Stomach (tissue), 9 donors: ENCODE data around the gene CACNG6. TPM values are rescaled to one million over a fixed set of nuclear protein-coding genes. Genes with fewer than 3 reads are reported as not detected.
"Not testable (repeated sequence)": the region's sequence is repeated elsewhere in the genome, so short reads cannot be mapped to it uniquely, and the experiment has no call there.

Experiments used
- DNase-seq, 2 donors: peaks; one replicate each; pipeline versions ENCODE4 v3.0.0 to v3.0.0-alpha.2; 2013 to 2019
- H3K27ac ChIP-seq, 5 donors: fragments of 200-600 bp in 4 of 5; sonication (generic) in 4 of 5; one replicate each; pipeline ENCODE4 v1.5.1; 2013 to 2019; ENCODE audit warnings: mild to moderate bottlenecking in 1 of 5, moderate library complexity in 1 of 5
- H3K27me3 ChIP-seq, 3 donors: fragments of 200-600 bp; sonication (generic); one replicate each; pipeline ENCODE4 v1.5.1; 2017 to 2019; ENCODE audit warnings: mixed run types in 1 of 3
- H3K36me3 ChIP-seq, 4 donors: fragments of 200-600 bp; sonication (generic); 1 replicate in 3 of 4; 2 replicates in 1 of 4; pipeline ENCODE4 v1.5.1; 2016 to 2019
- H3K4me1 ChIP-seq, 4 donors: fragments of 200-600 bp; sonication (generic); one replicate each; pipeline ENCODE4 v1.5.1; 2016 to 2019
- H3K4me3 ChIP-seq, 4 donors: fragments of 200-600 bp; sonication (generic) in 3 of 4; one replicate each; pipeline ENCODE4 v1.5.1; 2016 to 2019; ENCODE audit warnings: mild to moderate bottlenecking in 1 of 4
- H3K9me3 ChIP-seq, 4 donors: fragments of 200-600 bp; sonication (generic); one replicate each; pipeline ENCODE4 v1.5.1; 2016 to 2019
- EP300 ChIP-seq: sonication (generic); formaldehyde crosslinking; IDR thresholded peaks from one replicate; pipeline ENCODE4 v1.6.1; 2017; ENCODE audit warnings: antibody characterized with exemption
- POLR2A ChIP-seq, 4 donors: fragments of 450-650 bp; IDR thresholded peaks; one replicate each; pipeline ENCODE4 v1.6.1; 2016; ENCODE audit warnings: antibody characterized with exemption in 4 of 4, control low read depth in 2 of 4, mild to moderate bottlenecking in 1 of 4, moderate library complexity in 1 of 4
- POLR2AphosphoS5 ChIP-seq, 3 donors: sonication (generic); formaldehyde crosslinking; IDR thresholded peaks; one replicate each; pipeline ENCODE4 v1.6.1; 2016; ENCODE audit warnings: antibody characterized with exemption in 3 of 3
- WGBS, 5 donors: extraction: QIAGEN DNeasy Blood & Tissue Kit in 3 of 5; methylation state at CpG; one replicate each; pipeline versions ENCODE4 v1.1.5 to v1.1.7; 2013 to 2018; 5-methylcytosine and 5-hydroxymethylcytosine counted together
- intact Hi-C: fragments of 100-400 bp; cut with DNase I; formaldehyde crosslinking; loops from one replicate; pipeline ENCODE4 v1.15.1; 2023; ENCODE audit warnings: low total_unique reads
- polyA plus RNA-seq, 3 donors: library from polyadenylated mRNA; stranded (reverse); fragments of 200-250 nt; gene quantifications; one replicate each; pipeline ENCODE4 v1.2.3, GENCODE V29; 2013
- total RNA-seq, 5 donors: library from RNA; depleted of rRNA; stranded (reverse); fragments of >200 nt; gene quantifications; one replicate each; pipeline versions ENCODE4 v1.1.0 to v1.2.3, GENCODE V29; 2014 to 2016
- TF ChIP-seq, protein P1 (sequence below), 7 experiments: fragments of 450-650 bp in 4 of 7; fragments of 200-600 bp in 3 of 7; sonication (generic) in 3 of 7; IDR thresholded peaks; one replicate each; pipeline ENCODE4 v1.5.1; 2016 to 2019; ENCODE audit warnings: antibody characterized with exemption in 7 of 7, control low read depth in 2 of 7, mild to moderate bottlenecking in 1 of 7
- donor health status: healthy with polysubstance abuse.
- donor health status: Bipolar disorder and iron deficiency.
- donor health status: healthy.

CACNG6 gene
- total and polyA plus RNA-seq, 8 donors = 0.13 to 0.58 (median 0.46) TPM; not detected in 5

DNA sequence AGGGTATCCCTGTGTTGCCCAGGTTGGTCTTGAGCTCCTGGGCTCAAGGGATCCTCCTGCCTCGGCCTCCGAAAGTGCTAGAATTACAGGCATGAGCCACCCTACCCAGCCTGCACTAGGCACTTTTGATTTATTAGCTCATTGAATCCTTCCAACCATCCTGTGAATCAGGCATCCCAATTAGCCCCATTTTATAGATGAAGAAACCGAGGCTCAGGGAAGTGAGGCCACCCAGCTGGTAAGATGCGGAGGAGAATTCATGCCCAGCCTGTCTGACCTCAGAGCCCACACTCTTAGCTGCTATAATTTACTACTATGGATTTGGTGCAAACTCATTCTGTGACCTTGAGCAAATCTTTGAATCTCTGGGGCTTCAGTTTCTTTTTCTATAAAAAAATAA, 46.5 kb upstream of the CACNG6 start:
- H3K9me3 ChIP-seq = peaks cover 0 to 9% (median 7%) of the 10 kb centered on the region in 4 donors
- H3K4me1 ChIP-seq = peaks cover 0 to 8% (median 0%) of the 10 kb centered on the region in 4 donors
- TF ChIP-seq POLR2A (IDR thresholded peaks at IDR 0.05) (no peak), POLR2AphosphoS5 (IDR thresholded peaks at IDR 0.05) (no peak), EP300 (no peak)
- TF ChIP-seq, protein P1, sequence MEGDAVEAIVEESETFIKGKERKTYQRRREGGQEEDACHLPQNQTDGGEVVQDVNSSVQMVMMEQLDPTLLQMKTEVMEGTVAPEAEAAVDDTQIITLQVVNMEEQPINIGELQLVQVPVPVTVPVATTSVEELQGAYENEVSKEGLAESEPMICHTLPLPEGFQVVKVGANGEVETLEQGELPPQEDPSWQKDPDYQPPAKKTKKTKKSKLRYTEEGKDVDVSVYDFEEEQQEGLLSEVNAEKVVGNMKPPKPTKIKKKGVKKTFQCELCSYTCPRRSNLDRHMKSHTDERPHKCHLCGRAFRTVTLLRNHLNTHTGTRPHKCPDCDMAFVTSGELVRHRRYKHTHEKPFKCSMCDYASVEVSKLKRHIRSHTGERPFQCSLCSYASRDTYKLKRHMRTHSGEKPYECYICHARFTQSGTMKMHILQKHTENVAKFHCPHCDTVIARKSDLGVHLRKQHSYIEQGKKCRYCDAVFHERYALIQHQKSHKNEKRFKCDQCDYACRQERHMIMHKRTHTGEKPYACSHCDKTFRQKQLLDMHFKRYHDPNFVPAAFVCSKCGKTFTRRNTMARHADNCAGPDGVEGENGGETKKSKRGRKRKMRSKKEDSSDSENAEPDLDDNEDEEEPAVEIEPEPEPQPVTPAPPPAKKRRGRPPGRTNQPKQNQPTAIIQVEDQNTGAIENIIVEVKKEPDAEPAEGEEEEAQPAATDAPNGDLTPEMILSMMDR (IDR thresholded peaks at IDR 0.05) = no peak
- intact Hi-C loops = no loop called here
- no peak for DNase-seq
- peaks cover 18 to 89% (median 54%) of the 10 kb centered on the region in 3 donors for H3K27me3 ChIP-seq
- H3K4me3 ChIP-seq = no peak overlapping the region
- no peaks in the 10 kb centered on the region for H3K36me3 ChIP-seq
- 84 to 93% (median 90%) methylated on average over 4 of the region's 4 CpGs for WGBS, 5 donors
- no peak overlapping the region for H3K27ac ChIP-seq

DNA sequence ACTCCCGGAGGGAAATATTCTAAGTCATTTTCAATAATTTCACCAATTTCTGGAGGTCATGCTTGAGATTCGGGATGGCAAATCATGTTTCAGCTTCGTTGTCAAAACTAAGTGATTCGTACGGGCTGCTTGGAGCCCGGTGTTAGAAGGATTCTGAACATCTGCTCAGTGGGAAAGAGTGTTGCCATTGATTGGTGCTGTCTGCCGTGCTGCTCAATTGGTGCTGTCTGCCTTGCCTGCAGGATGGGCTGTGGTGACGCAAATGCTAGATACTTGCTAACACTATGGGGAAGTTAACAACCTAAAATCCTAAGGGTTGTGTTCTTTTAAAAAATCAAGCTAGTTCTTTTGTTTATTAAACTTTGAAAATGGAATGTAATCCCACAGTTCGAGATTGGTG, 46.0 kb upstream of the CACNG6 start:
- TF ChIP-seq POLR2A (IDR thresholded peaks at IDR 0.05) (no peak), POLR2AphosphoS5 (IDR thresholded peaks at IDR 0.05) (no peak), EP300 (no peak)
- TF ChIP-seq, protein P1 (IDR thresholded peaks at IDR 0.05) = no peak
- H3K4me3 ChIP-seq = no peak overlapping the region
- no peak for DNase-seq
- peaks cover 0 to 9% (median 7%) of the 10 kb centered on the region in 4 donors for H3K9me3 ChIP-seq
- H3K4me1 ChIP-seq = peaks cover 0 to 8% (median 0%) of the 10 kb centered on the region in 4 donors
- H3K27me3 ChIP-seq = peaks cover 18 to 87% (median 52%) of the 10 kb centered on the region in 3 donors
- no peak overlapping the region for H3K27ac ChIP-seq
- no peaks in the 10 kb centered on the region for H3K36me3 ChIP-seq
- intact Hi-C loops = no loop called here
- WGBS, 5 donors = 31 to 48% (median 41%) methylated on average over 9 of the region's 9 CpGs

DNA sequence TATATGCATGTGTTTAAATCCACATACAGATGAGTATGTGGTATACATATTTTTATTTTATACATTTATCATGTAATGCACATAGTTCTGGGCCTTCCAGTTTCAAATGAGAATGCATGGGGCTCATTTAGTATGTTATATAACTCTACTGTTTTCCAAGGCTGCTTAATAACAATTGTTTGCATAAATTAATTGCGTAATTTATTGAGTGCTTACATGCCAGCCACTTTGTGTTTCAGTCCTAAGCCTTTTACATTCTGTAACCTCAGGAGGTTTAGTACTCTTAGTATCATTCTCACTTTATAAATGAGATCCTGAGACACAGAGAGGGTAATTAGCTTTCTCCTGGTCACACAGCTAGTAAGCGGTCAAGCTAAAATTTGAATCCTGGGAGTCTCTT, 45.4 kb upstream of the CACNG6 start:
- Histone ChIP-seq H3K4me3 (no peak overlapping the region), H3K9me3 (peaks cover 0 to 9% (median 7%) of the 10 kb centered on the region in 4 donors), H3K36me3 (no peaks in the 10 kb centered on the region), H3K27ac (no peak overlapping the region), H3K27me3 (peaks cover 18 to 85% (median 47%) of the 10 kb centered on the region in 3 donors), H3K4me1 (peaks cover 0 to 8% (median 0%) of the 10 kb centered on the region in 4 donors)
- TF ChIP-seq POLR2A (IDR thresholded peaks at IDR 0.05) (no peak), POLR2AphosphoS5 (IDR thresholded peaks at IDR 0.05) (no peak), EP300 (no peak)
- TF ChIP-seq, protein P1 (IDR thresholded peaks at IDR 0.05) = no peak
- no peak for DNase-seq
- 92 to 99% (median 95%) methylated on average over 2 of the region's 2 CpGs for WGBS, 5 donors
- intact Hi-C loops = no loop called here

DNA sequence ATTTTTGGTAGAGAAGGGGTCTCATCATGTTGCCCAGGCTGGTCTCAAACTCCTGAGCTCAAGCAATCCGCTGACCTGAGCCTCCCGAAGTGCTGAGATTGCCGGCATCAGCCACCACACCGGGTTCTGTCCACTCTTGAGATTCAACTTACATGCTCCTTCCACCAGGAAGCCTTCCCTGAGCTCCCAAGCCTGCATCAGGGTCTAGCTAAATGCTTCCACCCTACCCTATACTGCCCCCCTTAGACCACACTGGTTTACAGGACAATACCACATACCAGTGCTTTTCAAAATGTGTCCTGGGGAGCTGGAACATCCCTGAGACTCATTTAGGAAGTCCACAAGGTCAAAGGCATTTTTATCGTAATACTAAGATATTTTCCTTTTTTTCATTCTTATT, 43.8 kb upstream of the CACNG6 start:
- intact Hi-C loops = no loop called here
- no peak overlapping the region for H3K4me3 ChIP-seq
- peaks cover 9 to 84% (median 31%) of the 10 kb centered on the region in 3 donors for H3K27me3 ChIP-seq
- peaks cover 0 to 1% (median under 1%) of the 10 kb centered on the region in 4 donors for H3K9me3 ChIP-seq
- no peaks in the 10 kb centered on the region for H3K36me3 ChIP-seq
- 67 to 74% (median 69%) methylated on average over 5 of the region's 5 CpGs for WGBS, 5 donors
- no peak overlapping the region for H3K27ac ChIP-seq
- no peak for TF ChIP-seq EP300
- TF ChIP-seq, protein P1 (IDR thresholded peaks at IDR 0.05) = no peak
- no peak for TF ChIP-seq POLR2A (IDR thresholded peaks at IDR 0.05)
- no peak for TF ChIP-seq POLR2AphosphoS5 (IDR thresholded peaks at IDR 0.05)
- no peak for DNase-seq
- peaks cover 0 to 2% (median 0%) of the 10 kb centered on the region in 4 donors for H3K4me1 ChIP-seq

DNA sequence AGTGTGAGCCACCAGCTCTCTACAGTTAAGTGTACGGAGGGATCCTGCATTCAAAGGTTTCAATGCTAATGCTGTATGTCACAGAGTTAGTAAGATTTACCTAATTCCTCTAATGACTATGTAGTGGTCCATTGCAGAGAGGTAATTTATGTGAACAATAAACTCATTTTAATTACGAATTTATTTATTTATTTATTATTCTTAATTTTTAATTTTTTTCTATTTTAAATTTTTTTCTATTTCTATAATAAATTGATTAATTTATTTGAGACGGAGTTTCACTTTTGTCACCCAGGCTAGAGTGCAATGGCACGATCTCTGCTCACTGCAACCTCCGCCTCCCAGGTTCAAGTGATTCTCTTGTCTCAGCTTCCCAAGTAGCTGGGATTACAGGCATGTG, 42.8 kb upstream of the CACNG6 start:
- H3K4me3 ChIP-seq, intact Hi-C loops, H3K36me3 ChIP-seq, H3K4me1 ChIP-seq, H3K9me3 ChIP-seq, DNase-seq, H3K27ac ChIP-seq: not testable (repeated sequence)
- H3K27me3 ChIP-seq = peaks cover 1 to 84% (median 21%) of the 10 kb centered on the region in 3 donors
- whole genome bisulfite sequencing, 5 donors = 63 to 89% (median 77%) methylated on average over 5 of the region's 5 CpGs
